ENCODE measurements around the gene PODXL2. TPM values are rescaled to one million over a fixed set of nuclear protein-coding genes. Genes with fewer than 3 reads are reported as not detected.

Gene PODXL2
- total RNA-seq, 4 donors from 2014 or later = 2.1 to 5.5 (median 4.4) TPM

DNA sequence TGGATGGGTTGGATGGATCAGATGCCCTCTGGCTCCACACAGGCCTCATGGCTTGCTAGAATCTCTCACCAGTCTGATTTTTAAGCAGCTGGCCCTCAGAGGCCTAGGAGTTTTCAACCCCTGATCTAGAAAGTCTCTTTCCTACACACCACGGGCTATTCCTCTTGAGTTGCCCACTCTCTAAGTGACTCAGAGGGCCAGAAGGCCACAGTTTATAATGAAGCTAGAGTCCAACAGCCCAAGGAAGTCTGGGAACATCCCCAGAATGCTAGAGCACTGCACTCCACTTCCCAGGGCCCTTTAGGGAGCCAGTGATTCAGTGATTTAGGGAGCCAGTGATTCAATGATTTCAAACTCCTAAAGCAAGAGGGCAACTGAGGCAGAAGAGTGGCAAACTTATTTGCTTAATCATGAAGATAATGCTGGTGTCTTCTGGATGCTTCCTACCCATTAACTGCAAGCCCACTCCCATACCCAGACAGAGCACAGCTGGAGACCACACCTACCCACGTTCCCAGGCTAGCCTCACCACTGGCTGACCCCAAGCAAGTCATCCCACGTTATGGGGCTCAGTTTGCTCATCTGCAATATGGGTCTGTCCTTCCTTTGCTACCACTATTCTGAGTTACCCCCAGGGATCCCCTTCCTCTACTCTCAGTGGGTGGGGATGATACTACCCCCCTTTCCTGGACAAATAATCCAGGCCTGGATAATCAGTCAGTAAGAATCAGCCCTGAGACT, 80.5 kb downstream of the PODXL2 start:
- TF ChIP-seq POLR2A (IDR thresholded peaks at IDR 0.05) = no peak
- TF ChIP-seq, protein P1, sequence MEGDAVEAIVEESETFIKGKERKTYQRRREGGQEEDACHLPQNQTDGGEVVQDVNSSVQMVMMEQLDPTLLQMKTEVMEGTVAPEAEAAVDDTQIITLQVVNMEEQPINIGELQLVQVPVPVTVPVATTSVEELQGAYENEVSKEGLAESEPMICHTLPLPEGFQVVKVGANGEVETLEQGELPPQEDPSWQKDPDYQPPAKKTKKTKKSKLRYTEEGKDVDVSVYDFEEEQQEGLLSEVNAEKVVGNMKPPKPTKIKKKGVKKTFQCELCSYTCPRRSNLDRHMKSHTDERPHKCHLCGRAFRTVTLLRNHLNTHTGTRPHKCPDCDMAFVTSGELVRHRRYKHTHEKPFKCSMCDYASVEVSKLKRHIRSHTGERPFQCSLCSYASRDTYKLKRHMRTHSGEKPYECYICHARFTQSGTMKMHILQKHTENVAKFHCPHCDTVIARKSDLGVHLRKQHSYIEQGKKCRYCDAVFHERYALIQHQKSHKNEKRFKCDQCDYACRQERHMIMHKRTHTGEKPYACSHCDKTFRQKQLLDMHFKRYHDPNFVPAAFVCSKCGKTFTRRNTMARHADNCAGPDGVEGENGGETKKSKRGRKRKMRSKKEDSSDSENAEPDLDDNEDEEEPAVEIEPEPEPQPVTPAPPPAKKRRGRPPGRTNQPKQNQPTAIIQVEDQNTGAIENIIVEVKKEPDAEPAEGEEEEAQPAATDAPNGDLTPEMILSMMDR (IDR thresholded peaks at IDR 0.05) = no peak
- H3K27me3 ChIP-seq = no peaks in the 10 kb centered on the region
- H3K4me1 ChIP-seq = peaks cover 0 to 48% (median 17%) of the 10 kb centered on the region in 3 donors
- intact Hi-C loops (cut with DNase I) = loop anchor here (10.0 kb wide), 1 partner anchor 115 kb away; the partner anchor contains the start of gene MGLL
- peak overlapping the region in 2 of 4 donors; percentile 23 to 54 for H3K27ac ChIP-seq
- H3K4me3 ChIP-seq = no peak overlapping the region
- no peak for DNase-seq
- 67 to 75% methylated on average over 3 of the region's 3 CpGs for WGBS, 2 donors
- H3K36me3 ChIP-seq = peaks cover 0 to 80% (median 0%) of the 10 kb centered on the region in 3 donors
- no peaks in the 10 kb centered on the region for H3K9me3 ChIP-seq

DNA sequence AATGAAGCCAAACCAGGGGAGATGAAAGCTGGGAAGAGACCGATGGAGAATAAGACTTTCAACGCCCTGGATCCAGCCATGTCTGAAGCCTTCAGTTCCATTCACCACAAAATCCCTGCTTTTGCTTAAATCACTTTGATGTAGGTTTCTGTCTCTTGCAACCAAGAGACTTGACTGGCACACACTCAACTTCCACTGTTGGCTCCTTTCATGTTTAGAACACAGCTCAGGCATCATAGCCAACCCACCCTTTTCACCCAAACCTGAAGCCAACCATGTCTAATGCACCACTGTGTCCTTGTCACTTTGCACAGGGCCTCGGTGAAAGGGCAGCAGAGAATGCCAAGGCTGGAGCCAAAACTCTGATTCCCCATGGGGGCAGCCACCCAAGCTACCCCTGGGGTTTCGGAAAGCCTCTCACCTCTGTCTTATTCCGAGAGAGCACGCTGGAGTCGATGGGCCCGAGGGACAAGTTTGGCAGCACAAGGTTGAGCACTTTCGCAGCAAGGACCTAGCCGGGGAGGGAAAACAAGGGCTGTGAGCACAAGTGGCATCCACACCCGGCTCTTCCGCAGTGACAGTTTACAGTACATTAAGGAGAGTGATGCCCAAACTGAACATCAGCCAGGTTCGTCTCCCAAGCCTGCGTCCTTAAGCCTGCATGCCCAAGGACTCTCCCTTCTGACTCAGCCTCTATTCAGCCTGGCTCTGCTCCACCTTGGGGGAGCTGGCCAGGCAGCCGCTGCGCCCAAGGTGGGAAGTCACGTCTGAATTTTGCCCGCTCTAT, 81.4 kb downstream of the PODXL2 start:
- no peaks in the 10 kb centered on the region for H3K9me3 ChIP-seq
- peaks cover 0 to 78% (median 0%) of the 10 kb centered on the region in 3 donors for H3K36me3 ChIP-seq
- no peak for TF ChIP-seq POLR2A (IDR thresholded peaks at IDR 0.05)
- TF ChIP-seq, protein P1 (IDR thresholded peaks at IDR 0.05) = no peak
- H3K4me3 ChIP-seq = no peak overlapping the region
- intact Hi-C loops (cut with DNase I) = no loop called here
- 43 to 47% methylated on average over 6 to 15 of the region's 18 CpGs for WGBS, 2 donors
- H3K27me3 ChIP-seq = no peaks in the 10 kb centered on the region
- H3K4me1 ChIP-seq = peaks cover 0 to 48% (median 17%) of the 10 kb centered on the region in 3 donors
- H3K27ac ChIP-seq = peak overlapping the region in 2 of 4 donors; percentile 23 to 57
- no peak for DNase-seq

DNA sequence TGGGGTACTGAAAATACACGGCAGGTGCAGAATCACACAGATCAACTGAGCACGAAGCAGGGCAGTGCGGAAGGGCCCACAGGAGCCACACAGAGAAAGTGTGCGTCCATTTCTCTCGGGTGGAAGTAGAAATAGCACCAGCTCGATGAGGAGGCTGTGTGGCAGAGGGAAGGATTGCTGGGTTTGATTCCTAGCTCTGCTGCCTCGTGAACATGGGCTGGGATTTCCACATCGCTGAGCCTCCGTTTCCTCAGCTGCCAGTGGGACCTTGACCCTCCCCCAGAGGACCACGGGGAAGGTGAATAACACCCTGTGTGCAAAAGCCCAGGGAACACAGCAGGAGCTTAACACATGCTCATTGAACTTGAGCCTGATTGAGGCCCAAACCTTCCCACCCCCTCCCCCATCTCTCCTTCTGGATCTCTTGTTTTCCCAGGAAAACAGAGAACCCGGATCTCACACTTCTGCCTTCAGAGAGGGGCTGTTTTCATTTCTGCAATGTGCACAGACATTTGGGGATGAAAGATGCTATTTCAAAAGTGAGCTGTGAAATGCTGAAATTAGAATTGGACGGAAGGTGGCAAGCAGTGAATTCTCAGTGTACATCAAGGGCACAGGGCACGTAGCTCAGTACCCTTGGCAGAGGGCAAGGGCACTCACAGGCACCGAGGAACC, 82.2 kb downstream of the PODXL2 start:
- H3K27me3 ChIP-seq = no peaks in the 10 kb centered on the region
- H3K4me1 ChIP-seq = peaks cover 0 to 48% (median 17%) of the 10 kb centered on the region in 3 donors
- 77 to 85% methylated on average over 11 to 13 of the region's 14 CpGs for WGBS, 2 donors
- no peaks in the 10 kb centered on the region for H3K9me3 ChIP-seq
- intact Hi-C loops (cut with DNase I) = no loop called here
- no peak for DNase-seq
- no peak overlapping the region for H3K4me3 ChIP-seq
- TF ChIP-seq POLR2A (IDR thresholded peaks at IDR 0.05) = no peak
- TF ChIP-seq, protein P1 (IDR thresholded peaks at IDR 0.05) = no peak
- peak overlapping the region in 1 of 4 donors; percentile 57 for H3K27ac ChIP-seq
- peaks cover 0 to 77% (median 0%) of the 10 kb centered on the region in 3 donors for H3K36me3 ChIP-seq

DNA sequence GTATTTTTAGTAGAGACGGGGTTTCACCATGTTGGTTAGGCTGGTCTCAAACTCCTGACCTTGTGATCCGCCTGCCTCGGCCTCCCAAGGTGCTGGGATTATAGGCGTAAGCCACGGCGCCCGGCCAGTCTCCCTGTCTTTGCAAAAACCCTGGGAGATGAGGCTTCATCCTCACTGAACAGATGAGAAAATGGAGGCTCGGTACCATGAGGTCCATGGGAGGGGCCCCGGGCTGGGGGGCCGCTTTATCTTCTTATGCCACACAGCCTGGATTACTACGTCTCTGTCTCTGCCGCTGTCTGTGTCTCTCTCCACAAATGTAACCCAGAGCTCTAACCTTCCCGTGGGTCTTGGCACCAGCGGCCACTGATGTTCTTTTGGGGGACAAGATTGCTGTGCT, 82.9 kb downstream of the PODXL2 start:
- Histone ChIP-seq H3K9me3 (no peaks in the 10 kb centered on the region), H3K27me3 (no peaks in the 10 kb centered on the region), H3K36me3 (peaks cover 0 to 77% (median 0%) of the 10 kb centered on the region in 3 donors), H3K4me1 (peaks cover 0 to 49% (median 17%) of the 10 kb centered on the region in 3 donors), H3K4me3 (no peak overlapping the region), H3K27ac (no peak overlapping the region)
- 89 to 92% methylated on average over 7 to 11 of the region's 14 CpGs for WGBS, 2 donors
- intact Hi-C loops (cut with DNase I) = no loop called here
- TF ChIP-seq, protein P1 (IDR thresholded peaks at IDR 0.05) = no peak
- TF ChIP-seq POLR2A (IDR thresholded peaks at IDR 0.05) = no peak
- no peak for DNase-seq
